HepG2 (cell line): ENCODE results near the gene SOCS7. TPM values are rescaled to one million over a fixed set of nuclear protein-coding genes. Genes with fewer than 3 reads are reported as not detected.

Experiments
- ELF1 ChIP-seq: sonication (generic); formaldehyde crosslinking; IDR thresholded peaks from 2 replicates; pipeline ENCODE4 v1.4.0; 2020; ENCODE audit warnings: missing genetic modification reagents
- HIVEP1 ChIP-seq: sonication (generic); formaldehyde crosslinking; IDR thresholded peaks from 2 replicates; pipeline ENCODE4 v1.4.0; 2020; ENCODE audit warnings: mild to moderate bottlenecking, missing genetic modification reagents
- HNRNPL ChIP-seq: fragments of 200-400 bp; formaldehyde crosslinking; IDR thresholded peaks from 2 replicates; pipeline ENCODE4 v1.6.1; 2017; ENCODE audit warnings: mild to moderate bottlenecking, low read depth, low read length
- KLF12 ChIP-seq: sonication (generic); formaldehyde crosslinking; IDR thresholded peaks from 2 replicates; pipeline ENCODE4 v1.4.0; 2020; ENCODE audit warnings: missing genetic modification reagents, borderline replicate concordance
- NAIF1 ChIP-seq: sonication (generic); formaldehyde crosslinking; IDR thresholded peaks from 2 replicates; pipeline ENCODE4 v1.5.0; 2020; ENCODE audit warnings: mild to moderate bottlenecking, missing genetic modification reagents, borderline replicate concordance
- NFAT5 ChIP-seq: sonication (generic); formaldehyde crosslinking; IDR thresholded peaks from 2 replicates; pipeline ENCODE4 v1.4.0; 2020; ENCODE audit warnings: missing genetic modification reagents
- NFIC ChIP-seq: IDR thresholded peaks from 2 replicates; pipeline ENCODE4 v1.6.1; 2012; ENCODE audit warnings: mild to moderate bottlenecking, low read length, inconsistent platforms
- PLSCR1 ChIP-seq: sonication (generic); formaldehyde crosslinking; IDR thresholded peaks from 2 replicates; pipeline ENCODE4 v1.5.0; 2020; ENCODE audit warnings: missing genetic modification reagents, mild to moderate bottlenecking, borderline replicate concordance
- RBFOX2 ChIP-seq: fragments of 200-400 bp; formaldehyde crosslinking; IDR thresholded peaks from 2 replicates; pipeline ENCODE4 v1.6.1; 2017; ENCODE audit warnings: low read depth, mild to moderate bottlenecking, low read length
- SETDB1 ChIP-seq: sonication (generic); formaldehyde crosslinking; IDR thresholded peaks from 2 replicates; pipeline ENCODE4 v1.5.1; 2020; ENCODE audit warnings: missing genetic modification reagents, mild to moderate bottlenecking, borderline replicate concordance
- SPEN ChIP-seq: sonication (generic); formaldehyde crosslinking; IDR thresholded peaks from 2 replicates; pipeline ENCODE4 v1.5.1; 2020; ENCODE audit warnings: low read depth, mild to moderate bottlenecking, missing genetic modification reagents
- SRSF1 ChIP-seq: fragments of 200-400 bp; formaldehyde crosslinking; optimal IDR thresholded peaks from 2 replicates; pipeline ENCODE3; 2017; ENCODE audit warnings: mild to moderate bottlenecking, low read depth, low read length, moderate library complexity
- THAP11 ChIP-seq: IDR thresholded peaks from 2 replicates; pipeline ENCODE4 v1.6.1; 2016; ENCODE audit warnings: missing biosample characterization, missing genetic modification reagents
- THYN1 ChIP-seq: sonication (generic); formaldehyde crosslinking; IDR thresholded peaks from 2 replicates; pipeline ENCODE4 v1.8.1; 2023; ENCODE audit warnings: low read depth, mild to moderate bottlenecking, moderate library complexity, missing genetic modification reagents, borderline replicate concordance
- YEATS2 ChIP-seq: sonication (generic); formaldehyde crosslinking; IDR thresholded peaks from 2 replicates; pipeline ENCODE4 v1.4.0; 2020; ENCODE audit warnings: missing genetic modification reagents, borderline replicate concordance
- ZBTB26 ChIP-seq: IDR thresholded peaks from 2 replicates; pipeline ENCODE4 v1.6.1; 2016; ENCODE audit warnings: missing compliant biosample characterization, missing genetic modification reagents, borderline replicate concordance
- ZMAT5 ChIP-seq: sonication (generic); formaldehyde crosslinking; IDR thresholded peaks from 2 replicates; pipeline ENCODE4 v1.5.0; 2020; ENCODE audit warnings: mild to moderate bottlenecking, low read depth, missing genetic modification reagents, borderline replicate concordance
- ZNF124 ChIP-seq: sonication (generic); formaldehyde crosslinking; IDR thresholded peaks from 2 replicates; pipeline ENCODE4 v1.4.0; 2020; ENCODE audit warnings: missing genetic modification reagents
- ZNF562 ChIP-seq: sonication (generic); formaldehyde crosslinking; IDR thresholded peaks from 2 replicates; pipeline ENCODE4 v1.8.0; 2022; ENCODE audit warnings: missing genetic modification reagents, borderline replicate concordance
- ZNF713 ChIP-seq: sonication (generic); formaldehyde crosslinking; IDR thresholded peaks from 2 replicates; pipeline ENCODE4 v1.4.0; 2020; ENCODE audit warnings: mild to moderate bottlenecking, missing genetic modification reagents
- ZNF772 ChIP-seq: sonication (generic); formaldehyde crosslinking; IDR thresholded peaks from 2 replicates; pipeline ENCODE4 v1.5.0; 2020; ENCODE audit warnings: mild to moderate bottlenecking, missing genetic modification reagents
- polyA plus RNA-seq, 8 experiments: library from polyadenylated mRNA; depleted of rRNA in 3 of 8; stranded (reverse) in 7 of 8; unstranded in 1 of 8; fragments of >200 nt; fragmentation: Illumina TruSeq in 4 of 8; extraction: Trizol in 4 of 8; gene quantifications; 2 replicates each; pipeline versions ENCODE4 v1.2.1 to v1.2.3, GENCODE V29; 2011 to 2016; ENCODE audit warnings: low read depth in 4 of 8, missing spikeins in 1 of 8, mixed read lengths in 1 of 8; ENCODE audit not compliant: insufficient read depth in 1 of 8
- total RNA-seq, 5 experiments: library from RNA; depleted of rRNA; stranded (reverse); fragments of >200 nt; fragmentation: Illumina TruSeq; extraction: Trizol; gene quantifications; 2 replicates each; pipeline ENCODE4 v1.2.3, GENCODE V29; 2016; ENCODE audit warnings: low read depth in 1 of 5

The SOCS7 gene
- total and polyA plus RNA-seq, 2 of the 13 experiments (the other 11 are each of a cell fraction or from before 2014, with no cell fraction given): 19.2 to 24.2 TPM

- TF ChIP-seq THAP11 (CRISPR knock-in tag) (peak; percentile 90), ZBTB26 (CRISPR knock-in tag) (peak; percentile 72; the same call in 1 of the 2 replicates), SRSF1 (no peak), NFIC (no peak), SPEN (CRISPR knock-in tag) (peak; percentile 97), ZMAT5 (CRISPR knock-in tag) (no peak), KLF12 (peak; percentile 79), ZNF124 (CRISPR knock-in tag) (0 out of 2 replicates have a peak, but pooled peaks have one; percentile 34), ZNF562 (CRISPR knock-in tag) (no peak), ELF1 (CRISPR knock-in tag) (peak; percentile 87), YEATS2 (CRISPR knock-in tag) (peak; percentile 95), THYN1 (CRISPR knock-in tag) (no peak), PLSCR1 (CRISPR knock-in tag) (0 out of 2 replicates have a peak, but pooled peaks have one; percentile 64), ZNF772 (CRISPR knock-in tag) (peak; percentile 89), SETDB1 (CRISPR knock-in tag) (no peak), HIVEP1 (CRISPR knock-in tag) (peak; percentile 78), HNRNPL (0 out of 2 replicates have a peak, but pooled peaks have one; percentile 51), RBFOX2 (peak; percentile 91), ZNF713 (CRISPR knock-in tag) (no peak), NAIF1 (CRISPR knock-in tag) (no peak), NFAT5 (CRISPR knock-in tag) (peak; percentile 76)
Observed at GRCh38 chr17:38351412-38352222, at the start of gene SOCS7 (continued).
